GM19035 (cell line): ENCODE measurements around the gene CSTA.

Source experiments
- ATAC-seq: cut with Tn5 transposase; IDR thresholded peaks from one replicate; pipeline ENCODE4 v1.9.1; 2021; ENCODE audit not compliant: unreplicated experiment

CSTA gene

DNA sequence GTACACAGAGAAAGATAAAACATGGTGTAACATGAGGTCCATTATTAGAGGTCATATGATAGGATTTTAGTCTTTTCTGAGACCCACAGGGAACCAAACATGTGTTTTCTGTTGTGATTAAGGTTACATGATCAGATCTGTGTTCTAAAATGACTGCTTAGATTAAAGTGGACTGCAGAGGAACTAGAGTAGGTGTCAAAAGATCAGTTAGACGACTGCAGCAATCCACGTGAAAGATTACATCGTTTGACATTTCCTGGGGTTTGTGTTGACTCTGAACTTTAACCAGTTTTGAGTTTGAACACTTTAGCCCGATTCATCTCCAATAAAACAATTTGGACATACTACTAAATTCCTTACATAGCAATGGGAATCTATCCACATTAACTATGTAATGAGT is 52.9 kb downstream of the CSTA start:
- no peak for ATAC-seq

GRCh38 chr3:122382888-122383666 is 58.0 kb downstream of the CSTA start, which contains the start of gene MIX23:
TSS of gene MIX23 (minus strand) at chr3:122383231. CDS start at chr3:122383224, 7 bp downstream.
- ATAC-seq, result peak; percentile 39

DNA sequence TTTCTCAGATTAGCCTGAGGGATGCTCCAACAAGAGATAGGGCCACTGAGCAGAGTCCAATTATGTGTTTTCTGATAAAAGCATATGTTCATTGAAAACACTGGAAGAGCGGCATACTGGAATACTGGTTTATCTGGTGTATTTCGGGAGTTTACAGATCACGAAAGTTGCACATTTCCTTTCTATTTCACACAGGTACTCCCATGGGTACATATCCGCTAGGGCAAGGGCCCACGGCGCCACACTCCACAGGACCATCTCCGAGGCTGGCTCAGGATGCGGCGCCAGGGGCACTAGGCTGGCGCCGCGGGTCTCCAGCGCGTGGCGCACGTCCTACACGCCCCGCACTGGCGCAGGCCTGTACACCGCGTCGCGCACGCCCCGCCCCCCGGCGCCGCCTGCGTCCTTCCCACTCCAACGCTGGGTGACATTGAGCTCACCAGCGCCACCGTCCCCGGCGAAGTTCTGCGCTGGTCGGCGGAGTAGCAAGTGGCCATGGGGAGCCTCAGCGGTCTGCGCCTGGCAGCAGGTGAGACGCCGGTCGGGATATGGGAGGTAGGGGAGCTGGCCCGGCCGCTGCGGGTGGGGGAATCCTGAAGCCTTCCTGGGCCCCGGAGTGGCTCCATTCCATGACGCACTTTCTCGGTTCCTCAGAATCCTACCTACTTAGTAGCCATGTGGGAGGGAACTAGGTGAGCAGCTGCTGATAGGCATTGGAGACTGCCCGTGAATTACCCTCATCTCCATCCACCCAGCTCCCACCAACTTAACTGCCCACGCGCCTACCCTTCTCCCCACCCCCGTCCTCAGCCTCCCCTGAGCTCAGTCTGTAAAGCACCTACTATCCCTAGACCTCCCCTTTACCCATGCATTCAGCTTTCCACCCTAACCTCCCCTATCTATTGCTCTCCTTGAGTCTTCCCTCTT is 59.0 kb downstream of the CSTA start, which contains the start of gene FAM162A:
Gene FAM162A (plus strand): TSS at position 412 of the 927 bp plus-strand sequence. CDS start 84 bp downstream, at position 496.
- ATAC-seq, result peak; percentile 94

DNA sequence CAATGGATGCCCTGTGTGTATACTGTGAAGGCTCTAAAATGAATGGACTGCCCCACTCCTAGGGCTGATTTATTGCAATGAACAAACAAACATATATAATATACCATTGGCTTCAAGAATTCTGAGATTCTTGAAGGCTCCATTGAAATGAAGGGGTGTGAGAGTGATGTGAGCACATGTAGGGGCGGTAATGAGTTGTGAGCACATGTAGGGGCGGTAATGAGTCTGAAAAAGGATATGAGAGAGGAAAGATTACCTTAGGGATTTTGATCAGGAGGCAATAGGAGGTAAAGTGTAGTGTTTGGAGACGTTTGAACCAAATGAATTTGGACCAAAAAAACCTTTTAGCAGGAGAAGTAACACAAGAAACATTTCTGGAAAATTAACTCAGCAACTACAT is 62.7 kb downstream of the CSTA start:
- ATAC-seq, result no peak

GRCh38 chr3:122389197-122389596 is 64.1 kb downstream of the CSTA start:
- ATAC-seq, result no peak

GRCh38 chr3:122389892-122390291 is 64.8 kb downstream of the CSTA start:
- ATAC-seq, result no peak

GRCh38 chr3:122390665-122391064 is 65.6 kb downstream of the CSTA start:
- no peak for ATAC-seq
